ENCODE data around the gene ISLR. TPM values are rescaled to one million over a fixed set of nuclear protein-coding genes. Genes with fewer than 3 reads are reported as not detected.

Gene ISLR
- total RNA-seq: 14.5 TPM

GRCh38 chr15:74173380-74174218 lies at the start of gene ISLR:
Gene ISLR (plus strand): TSS chr15:74173710. CDS start chr15:74174859, 1,149 bp downstream.

GRCh38 chr15:74130155-74130848 lies 43.2 kb upstream of the ISLR start, which contains the start of gene ISLR2:
Gene ISLR2 (plus strand): TSS chr15:74130586. CDS start chr15:74132755, 2,169 bp downstream.

GRCh38 chr15:74202452-74203401 lies 29.2 kb downstream of the ISLR start, which contains the start of gene STRA6:
Gene STRA6 (minus strand): TSS chr15:74202787. CDS start chr15:74202267, 520 bp downstream.

Small RNAs within 50 kb of the gene (small RNA-seq; reads per million reads assigned to genes)
- gene RF00017: not detected

Other genes with a start within 250 kb of the ISLR start
- gene LOXL1, start 247.2 kb upstream of the ISLR start, total RNA-seq: 7.4 TPM
- 42.7 TPM for gene STOML1, start 181.4 kb upstream of the ISLR start, total RNA-seq
- 9.0 TPM for gene PML, start 179.0 kb upstream of the ISLR start, total RNA-seq
- gene GOLGA6A, start 91.2 kb upstream of the ISLR start, total RNA-seq: 0.23 TPM
- 60.2 TPM for gene ISLR2, start 43.1 kb upstream of the ISLR start, total RNA-seq
- 6.7 TPM for gene STRA6, start 29.1 kb downstream of the ISLR start, total RNA-seq
- gene CCDC33, start 62.6 kb downstream of the ISLR start, total RNA-seq: 1.6 TPM
- 0.23 TPM for gene CYP11A1, start 193.9 kb downstream of the ISLR start, total RNA-seq